Stimulated activated CD4-positive, alpha-beta T cell treated with anti-CD3 and anti-CD28 coated beads, Interleukin-15, amount 100 ng/mL, for 48 hours (primary cell): ENCODE results near the gene KRTAP4-9.
"Not testable (repeated sequence)": the region's sequence is repeated elsewhere in the genome, so short reads cannot be mapped to it uniquely, and the experiment has no call there.

Source experiments
- DNase-seq, 2 donors: peaks; one replicate each; pipeline ENCODE4 v3.0.0-alpha.2; 2020; ENCODE audit warnings: low read depth in 2 of 2

KRTAP4-9 gene

DNA sequence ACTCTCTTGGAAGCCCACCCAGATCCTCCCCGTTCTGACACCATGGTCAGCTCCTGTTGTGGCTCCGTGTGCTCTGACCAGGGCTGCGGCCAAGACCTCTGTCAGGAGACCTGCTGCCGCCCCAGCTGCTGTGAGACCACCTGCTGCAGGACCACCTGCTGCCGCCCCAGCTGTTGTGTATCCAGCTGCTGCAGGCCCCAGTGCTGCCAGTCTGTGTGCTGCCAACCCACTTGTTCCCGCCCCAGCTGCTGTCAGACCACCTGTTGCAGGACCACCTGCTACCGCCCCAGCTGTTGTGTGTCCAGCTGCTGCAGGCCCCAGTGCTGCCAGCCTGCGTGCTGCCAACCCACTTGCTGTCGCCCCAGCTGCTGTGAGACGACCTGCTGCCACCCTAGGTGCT lies at the start of gene KRTAP4-9:
KRTAP4-9 (plus strand) TSS at position 43 of the 400 bp plus-strand sequence; CDS start at position 43, 0 bp downstream.
- DNase-seq = not testable (repeated sequence)

DNA sequence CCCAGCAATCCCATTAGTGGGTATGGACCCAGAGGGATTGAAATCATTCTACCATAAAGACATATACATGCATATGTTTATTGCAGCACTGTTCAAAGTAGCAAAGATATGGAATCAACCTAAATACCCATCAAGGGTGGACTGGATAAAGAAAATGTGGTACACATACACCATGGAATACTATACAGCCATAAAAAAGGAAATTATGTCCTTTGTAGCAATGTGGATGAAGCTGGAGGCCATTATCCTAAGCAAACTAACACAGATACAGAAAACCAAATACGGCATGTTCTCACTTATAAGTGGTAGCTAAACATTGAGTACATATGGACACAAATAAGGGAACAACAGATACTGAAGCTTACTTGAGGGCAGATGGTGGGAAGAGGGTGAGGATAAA lies 47.6 kb upstream of the KRTAP4-9 start:
- DNase-seq = no peak

DNA sequence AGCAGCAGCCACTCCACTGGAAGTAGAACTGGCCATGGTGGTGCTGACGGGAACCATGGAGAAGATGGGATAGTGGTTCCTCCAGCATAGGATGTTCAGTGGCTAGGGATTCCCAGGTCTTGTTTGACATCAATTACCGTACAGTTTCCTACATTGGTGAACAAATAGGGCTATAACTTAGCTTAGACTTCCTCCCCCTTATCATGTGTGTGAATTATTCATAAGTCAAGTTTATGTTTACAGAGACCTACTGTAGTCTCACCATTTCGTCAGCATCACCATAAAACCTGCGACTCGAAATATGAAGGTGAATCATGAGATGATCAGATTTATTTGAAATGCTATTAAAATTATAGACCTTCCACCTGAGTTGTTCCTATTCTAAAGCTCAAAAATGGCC lies 46.4 kb upstream of the KRTAP4-9 start:
- DNase-seq = no peak

DNA sequence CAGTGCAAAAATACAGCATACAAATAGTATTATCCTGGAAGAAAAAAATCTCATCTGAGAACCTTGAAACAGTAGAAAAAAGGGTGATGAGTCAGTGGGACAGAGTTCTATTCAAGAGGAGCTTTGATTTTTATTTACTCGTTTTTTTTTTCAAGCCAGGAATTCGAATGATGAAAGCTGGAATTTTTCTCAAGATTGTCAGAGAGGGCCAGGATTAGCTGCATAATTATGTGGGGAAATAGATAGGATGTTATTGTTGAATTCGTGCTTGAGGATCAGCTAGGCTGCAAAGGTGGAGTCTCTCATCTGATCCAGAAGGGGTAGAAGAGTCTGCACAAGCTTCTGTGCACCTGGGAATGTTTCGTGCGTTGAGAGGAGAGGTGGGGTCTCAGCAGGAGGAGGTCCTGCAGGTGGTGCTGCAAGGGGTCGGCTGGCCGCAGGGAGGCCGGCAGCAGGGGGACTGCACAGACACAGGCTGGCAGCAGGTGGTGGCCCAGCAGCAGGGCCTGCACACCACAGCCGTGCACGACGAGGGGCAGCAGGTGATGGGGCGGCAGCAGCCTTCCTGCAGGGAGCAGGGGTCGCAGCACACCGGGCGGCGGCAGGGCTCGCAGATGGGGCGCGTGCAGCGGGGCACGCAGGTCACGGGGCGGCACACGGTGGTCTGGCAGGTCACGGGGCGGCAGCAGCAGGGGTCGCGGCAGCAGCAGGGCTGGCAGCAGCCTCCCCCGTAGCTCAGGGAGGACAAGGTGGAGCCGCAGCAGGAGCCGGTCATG lies 45.7 kb upstream of the KRTAP4-9 start:
- not testable (repeated sequence) for DNase-seq

DNA sequence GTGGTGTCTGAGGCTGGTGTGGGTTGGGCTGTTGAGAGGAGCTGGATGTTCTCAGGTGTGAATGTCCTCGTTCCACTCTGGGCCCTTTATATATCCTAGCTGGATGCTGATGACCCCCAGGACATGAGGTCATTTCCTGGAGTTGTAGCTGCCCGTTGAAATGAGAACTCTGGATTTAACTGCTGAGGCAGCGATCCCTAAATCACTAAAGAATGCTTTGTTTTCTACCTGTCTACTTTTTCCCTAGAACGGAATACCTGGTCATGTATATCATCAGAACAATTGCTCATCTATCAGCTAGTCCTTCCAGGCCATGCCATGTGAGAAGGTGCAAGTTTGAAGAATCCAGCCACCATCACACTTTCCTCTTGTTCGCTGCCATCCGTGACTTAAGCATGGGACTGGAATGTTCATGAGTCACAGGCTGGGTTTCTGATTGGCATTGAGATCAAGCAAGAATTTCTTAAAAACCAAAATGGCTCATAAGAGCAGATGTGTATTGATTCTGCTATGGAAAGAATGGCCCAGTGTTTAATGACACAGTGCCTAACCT lies 45.1 kb upstream of the KRTAP4-9 start, which contains the start of gene KRTAP2-3:
KRTAP2-3 (minus strand) TSS at position 63 of the 553 bp plus-strand sequence. CDS start 64 bp downstream, outside the sequence.
- DNase-seq = no peak

DNA sequence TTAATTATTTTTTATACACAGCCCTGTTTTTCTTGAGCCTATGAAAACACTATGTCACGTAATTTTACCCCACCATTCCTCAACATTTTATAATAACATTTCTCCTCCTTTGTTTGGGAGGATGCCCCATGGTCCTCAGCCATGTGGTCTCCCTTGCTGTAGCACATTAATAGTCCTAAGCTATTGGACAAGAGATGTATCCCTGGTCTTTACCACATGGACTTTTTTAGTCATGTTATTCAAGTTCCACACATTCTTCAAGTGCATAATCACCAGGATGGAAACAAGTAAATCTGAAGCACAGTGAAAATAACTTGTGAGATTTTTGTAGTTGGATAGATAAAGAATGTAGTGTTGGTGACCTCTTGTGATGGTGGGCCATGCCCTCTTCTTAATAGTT lies 43.2 kb upstream of the KRTAP4-9 start:
- DNase-seq = no peak

DNA sequence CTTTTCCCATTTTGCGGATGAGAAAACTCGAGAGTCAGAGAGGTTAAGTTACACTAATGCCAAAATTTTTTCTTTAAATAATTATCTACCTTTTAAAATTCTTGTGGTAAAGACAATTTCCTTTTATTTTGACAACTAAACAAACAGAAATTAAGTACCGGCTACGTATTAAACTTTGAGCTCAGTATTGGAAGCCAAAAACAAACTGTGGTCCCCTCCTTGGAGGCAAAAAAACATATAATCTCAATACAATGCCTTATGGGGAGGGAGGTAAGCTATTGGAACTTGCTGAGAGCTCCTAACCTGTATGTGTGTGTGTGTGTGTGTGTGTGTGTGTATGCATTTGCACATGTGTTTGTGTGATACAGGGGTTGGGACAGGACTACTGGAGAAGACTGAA lies 41.7 kb upstream of the KRTAP4-9 start:
- DNase-seq = no peak

DNA sequence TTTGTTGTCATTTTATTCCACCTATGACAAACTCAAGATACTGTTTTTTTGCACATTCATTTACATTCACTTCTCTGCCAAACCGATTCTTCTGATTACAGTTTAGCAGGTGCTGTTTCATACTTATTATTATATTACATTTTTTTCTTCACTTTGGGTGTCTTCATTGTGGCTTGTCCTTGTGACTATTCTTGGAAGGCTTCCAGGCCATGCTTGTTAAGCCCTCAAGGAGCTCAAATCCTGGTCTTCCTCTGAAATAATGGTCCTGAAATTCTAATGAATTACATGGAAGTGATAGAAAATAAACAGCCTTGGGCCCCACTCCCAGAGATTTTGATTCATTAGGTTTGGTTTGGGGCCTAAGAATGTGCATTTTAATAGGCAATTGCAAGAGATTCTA lies 40.9 kb upstream of the KRTAP4-9 start:
- DNase-seq = no peak

DNA sequence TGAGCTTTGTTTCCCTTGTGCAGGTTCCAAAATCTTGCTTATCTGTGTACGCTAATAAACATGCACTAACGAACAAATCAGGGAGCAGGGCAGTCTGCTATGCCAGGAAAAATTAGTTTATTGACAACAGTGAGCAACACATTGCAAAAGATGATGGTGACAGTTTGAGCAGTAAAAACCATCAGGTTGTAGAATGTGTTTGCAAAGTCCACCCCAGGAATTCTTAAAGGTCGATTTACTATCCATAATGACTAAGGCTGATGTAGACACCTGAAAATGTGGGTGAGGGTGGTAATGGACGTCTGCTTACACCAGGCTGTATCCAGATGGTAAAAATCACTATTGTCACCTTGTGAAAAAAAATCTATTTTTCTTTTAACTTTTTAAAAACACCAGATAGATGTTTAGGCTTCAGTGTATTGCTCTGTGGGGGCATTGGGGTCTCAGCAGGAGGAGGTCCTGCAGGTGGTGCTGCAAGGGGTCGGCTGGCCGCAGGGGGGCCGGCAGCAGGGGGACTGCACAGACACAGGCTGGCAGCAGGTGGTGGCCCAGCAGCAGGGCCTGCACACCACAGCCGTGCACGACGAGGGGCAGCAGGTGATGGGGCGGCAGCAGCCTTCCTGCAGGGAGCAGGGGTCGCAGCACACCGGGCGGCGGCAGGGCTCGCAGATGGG lies 40.0 kb upstream of the KRTAP4-9 start:
- not testable (repeated sequence) for DNase-seq

DNA sequence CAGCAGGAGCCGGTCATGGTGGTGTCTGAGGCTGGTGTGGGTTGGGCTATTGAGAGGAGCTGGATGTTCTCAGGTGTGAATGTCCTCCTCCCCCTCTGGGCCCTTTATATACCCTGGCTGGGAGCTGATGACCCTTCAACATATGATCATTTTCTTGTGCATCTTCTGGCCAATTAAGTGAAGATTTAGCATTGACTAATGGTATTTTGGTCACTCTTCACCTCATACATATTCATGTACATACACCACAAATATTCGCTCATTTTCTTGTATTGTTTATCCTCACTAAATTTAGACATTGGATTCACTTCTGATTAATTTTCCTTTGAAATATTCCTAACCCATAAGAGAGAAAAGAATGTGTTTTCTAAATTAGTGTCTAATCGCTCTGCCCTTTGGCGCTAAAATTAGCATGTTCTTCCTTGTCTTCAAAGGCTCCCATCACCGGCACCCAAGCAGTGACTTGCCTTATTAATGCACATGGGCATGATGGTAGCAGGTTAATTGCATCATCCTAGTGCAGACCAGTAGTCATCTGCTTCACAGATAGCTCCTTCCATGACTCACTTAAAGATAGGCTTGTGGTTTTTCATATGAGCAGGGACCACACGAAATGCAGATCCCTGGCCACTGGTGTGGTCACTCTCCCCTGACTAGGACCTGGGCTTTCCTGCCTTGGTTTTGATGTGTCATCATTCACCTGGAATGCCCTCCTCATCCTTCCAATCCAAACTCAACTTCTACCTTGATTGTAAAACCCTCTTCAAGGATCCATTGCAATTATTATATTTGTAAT lies 39.2 kb upstream of the KRTAP4-9 start, which contains the start of gene KRTAP2-4:
KRTAP2-4 (minus strand) TSS at position 51 of the 796 bp plus-strand sequence; CDS start at position 17, 34 bp downstream.
- no peak for DNase-seq

DNA sequence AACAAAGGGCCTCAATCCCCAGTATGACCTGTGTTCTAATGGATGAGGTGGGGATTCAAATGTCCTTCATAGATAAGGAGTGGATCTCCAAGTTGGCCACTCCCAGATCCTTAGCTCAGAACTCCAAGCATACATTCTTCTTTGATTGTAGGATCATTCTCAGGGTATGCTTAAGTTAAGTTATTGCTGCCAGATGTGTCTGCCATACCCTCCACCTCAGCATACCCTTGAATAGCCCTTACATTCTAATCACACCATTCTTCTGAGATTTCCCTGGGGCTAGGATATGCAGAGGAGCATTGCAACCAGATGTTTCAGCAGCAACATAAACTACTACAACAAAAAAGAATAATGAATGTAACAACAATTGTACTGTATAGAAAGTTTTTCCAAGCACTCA lies 37.9 kb upstream of the KRTAP4-9 start:
- no peak for DNase-seq

DNA sequence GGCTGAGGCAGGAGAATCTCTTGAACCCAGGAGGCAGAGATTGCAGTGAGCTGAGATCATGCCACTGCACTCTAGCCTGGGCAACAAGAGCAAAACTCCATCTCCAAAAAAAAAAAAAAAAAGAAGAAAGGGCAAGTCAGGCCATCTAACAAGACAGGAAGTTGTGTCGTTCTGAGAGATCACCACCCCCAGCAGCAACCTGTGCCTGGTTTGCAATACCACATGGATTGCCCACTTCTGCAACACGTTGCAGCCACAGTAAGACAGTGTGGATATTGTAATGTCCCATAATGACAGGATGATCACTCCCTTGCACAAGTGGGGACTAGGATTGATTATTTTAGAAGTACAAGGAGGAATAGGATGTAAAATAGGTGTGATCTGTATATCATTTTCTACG lies 36.2 kb upstream of the KRTAP4-9 start:
- DNase-seq = no peak

DNA sequence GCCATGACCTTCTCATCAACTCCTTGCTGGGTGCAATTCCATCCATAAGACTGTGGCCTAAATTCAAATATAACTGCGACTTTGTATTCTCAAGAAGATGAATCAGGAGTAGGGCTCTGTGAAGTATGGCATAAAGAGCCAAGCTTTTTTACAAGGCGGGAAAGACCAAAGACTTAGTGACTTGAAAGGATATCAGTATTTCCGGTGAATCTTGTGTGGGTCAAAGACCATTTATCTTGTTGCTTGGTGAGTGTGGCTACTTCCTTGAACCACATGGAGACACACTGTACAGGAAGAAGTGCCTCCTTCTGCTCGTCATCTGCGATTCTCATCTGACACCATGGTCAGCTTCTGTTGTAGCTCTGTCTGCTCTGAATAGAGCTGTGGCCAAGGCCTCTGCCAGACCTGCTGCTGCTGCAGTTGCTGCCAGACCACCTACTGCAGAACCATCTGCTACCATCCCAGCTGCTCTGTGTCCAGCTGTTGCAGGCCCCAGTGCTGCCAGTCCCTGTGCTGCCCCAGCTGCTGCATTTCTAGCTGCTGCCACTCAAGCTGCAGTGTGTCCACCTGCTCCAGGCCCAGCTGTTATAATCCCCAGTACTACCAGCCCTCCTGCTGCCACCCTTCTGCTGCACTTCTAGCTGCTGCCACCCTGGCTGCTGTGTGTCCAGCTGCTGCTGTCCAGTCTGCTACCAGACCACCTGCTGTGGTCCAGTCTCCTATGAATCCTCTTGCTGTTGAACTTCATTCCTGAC lies 33.4 kb upstream of the KRTAP4-9 start:
- DNase-seq = no peak

DNA sequence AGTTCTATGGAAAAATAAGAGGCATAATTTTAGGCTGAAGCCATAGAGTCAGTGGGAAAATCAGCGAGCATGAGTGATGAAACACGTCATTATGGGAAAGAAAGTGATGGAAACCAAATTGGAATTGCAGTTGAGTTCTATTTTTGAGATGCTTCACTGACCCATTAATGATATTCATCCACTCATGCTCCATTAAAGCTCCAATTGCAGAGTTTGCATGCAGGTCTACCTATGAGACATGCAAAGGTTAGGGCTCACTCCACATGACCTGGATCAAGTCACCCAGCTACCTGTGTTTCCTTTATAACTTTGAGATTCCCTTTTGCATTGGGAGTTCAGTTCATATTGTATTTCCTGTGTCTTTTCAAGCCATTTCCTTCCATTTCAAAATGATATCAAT lies 31.5 kb upstream of the KRTAP4-9 start:
- DNase-seq = no peak

DNA sequence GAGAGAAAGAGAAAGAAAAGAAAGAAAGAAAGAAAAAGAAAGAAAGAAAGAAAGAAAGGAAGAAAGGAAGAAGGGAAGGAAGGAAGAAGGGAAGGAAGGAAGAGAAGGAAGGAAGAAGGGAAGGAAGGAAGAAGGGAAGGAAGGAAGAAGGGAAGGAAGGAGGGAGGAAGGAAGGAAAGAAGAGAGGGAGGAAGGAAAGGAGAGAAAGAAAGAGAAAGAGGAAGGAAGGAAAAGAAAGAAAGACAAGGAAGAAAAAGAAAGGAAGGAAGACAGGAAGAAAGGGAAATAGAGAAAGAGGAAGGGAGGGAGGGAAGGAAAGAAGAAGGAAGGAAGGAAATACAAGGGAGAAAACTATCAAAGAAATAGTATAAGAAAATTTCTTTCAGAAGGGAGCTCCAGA lies 28.4 kb upstream of the KRTAP4-9 start:
- DNase-seq = no peak

DNA sequence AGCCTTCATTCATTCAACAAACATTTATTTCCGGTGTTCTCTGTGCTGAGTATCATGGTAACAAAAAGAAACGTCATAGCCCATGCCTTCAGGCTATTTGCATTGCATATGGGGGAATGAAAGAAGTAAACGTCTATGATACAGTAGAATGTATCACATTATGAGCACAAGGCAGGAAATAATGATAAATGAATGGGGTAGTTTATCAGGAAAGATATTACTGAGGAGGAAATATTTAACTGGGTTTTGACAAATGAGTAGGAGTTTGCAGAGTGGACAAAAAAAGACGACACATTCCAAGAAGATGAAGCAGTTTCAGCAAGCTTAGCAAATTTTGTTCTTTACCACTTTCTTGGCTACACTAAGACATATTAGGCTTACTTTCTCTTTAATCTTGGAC lies 22.6 kb upstream of the KRTAP4-9 start:
- DNase-seq = no peak

DNA sequence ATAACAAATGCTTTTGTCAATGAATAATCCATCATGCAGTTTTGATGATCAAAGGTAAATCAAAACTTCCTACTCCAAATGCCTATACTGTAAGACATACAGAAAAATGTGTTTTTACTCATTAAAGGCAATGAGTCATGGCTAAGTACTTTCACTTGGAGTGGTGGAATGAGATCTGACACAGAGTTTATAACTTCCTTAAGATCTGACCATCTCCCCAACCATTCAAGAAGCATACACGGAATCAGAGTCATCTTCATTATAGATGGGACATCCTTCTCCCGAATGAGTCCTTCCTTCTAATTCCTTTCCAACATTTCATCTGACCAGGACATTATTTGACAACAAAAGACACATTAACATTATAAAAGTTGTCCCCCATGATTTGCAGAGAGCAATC lies 21.8 kb upstream of the KRTAP4-9 start:
- DNase-seq = not testable (repeated sequence)

DNA sequence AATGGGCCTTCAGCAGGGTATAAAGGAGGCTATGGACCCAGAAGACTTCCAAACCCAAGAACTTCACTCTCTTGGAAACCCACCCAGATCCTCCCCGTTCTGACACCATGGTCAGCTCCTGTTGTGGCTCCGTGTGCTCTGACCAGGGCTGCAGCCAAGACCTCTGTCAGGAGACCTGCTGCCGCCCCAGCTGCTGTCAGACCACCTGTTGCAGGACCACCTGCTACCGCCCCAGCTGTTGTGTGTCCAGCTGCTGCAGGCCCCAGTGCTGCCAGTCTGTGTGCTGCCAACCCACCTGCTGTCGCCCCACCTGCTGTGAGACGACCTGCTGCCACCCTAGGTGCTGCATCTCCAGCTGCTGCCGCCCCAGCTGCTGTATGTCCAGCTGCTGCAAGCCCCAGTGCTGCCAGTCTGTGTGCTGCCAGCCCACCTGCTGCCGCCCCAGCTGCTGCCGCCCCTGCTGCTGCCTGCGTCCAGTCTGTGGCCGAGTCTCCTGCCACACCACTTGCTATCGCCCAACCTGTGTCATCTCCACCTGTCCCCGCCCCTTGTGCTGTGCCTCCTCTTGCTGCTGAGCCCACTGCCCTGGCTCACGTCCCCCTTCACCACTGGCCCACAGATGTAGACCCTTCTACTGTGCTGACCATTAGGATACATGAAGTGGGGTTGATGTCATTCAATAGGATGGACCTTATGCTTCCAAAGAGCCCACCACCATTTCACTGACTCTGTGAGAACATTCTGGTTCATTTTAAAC lies 20.9 kb upstream of the KRTAP4-9 start, which contains the start of gene KRTAP4-7:
KRTAP4-7 (plus strand) TSS at position 51 of the 757 bp plus-strand sequence; CDS start at position 108, 57 bp downstream.
- DNase-seq = not testable (repeated sequence)

DNA sequence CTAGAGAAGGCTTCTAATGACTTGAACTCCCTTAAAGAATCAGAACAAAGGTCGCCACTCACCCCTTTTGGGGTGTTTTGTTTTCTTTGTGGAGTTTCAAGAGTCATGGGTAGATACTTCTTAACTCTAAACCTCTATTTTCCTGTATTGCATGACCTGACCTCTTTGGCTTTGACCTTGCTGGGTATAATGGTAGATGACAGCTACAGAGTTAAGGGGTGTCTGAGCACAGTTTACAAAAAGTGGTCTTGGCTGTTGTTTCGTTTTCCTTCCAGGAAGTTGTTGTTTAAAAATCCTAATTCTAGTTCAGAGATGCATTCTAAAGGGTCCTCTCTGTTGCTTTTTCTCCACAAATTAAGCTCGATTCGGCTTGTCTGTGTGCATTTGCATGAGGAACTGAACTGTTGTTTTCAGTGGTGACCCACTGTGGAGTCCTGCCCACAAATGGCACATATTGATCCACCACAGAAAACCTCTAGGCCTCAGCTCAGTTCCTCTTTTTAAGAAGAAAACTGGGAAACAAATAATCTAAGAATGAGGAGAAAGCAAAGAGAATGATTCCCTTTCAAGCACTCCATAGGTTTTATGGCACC lies 16.3 kb upstream of the KRTAP4-9 start:
- not testable (repeated sequence) for DNase-seq

DNA sequence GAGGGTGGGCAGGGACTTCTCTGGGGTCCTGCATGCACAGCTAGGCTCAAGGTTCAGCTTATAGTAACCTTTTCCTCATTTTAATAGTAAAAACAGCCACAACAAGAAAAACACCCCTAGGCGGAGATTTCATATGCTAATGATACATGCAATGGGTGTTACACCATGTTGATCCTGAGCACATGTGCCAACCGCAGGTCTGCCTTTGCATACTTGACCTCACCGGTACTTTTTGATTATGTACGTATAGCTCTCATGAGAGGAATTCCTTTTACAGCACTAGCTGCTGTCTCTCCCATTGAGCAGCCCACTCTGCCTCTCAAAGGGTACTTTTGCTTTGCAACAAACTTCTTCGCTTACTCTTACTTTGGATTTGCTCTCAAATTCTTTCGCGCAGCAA lies 9.1 kb upstream of the KRTAP4-9 start:
- no peak for DNase-seq
